Gastrocnemius medialis (tissue), 4 donors: ENCODE measurements around the gene TRIO. TPM values are rescaled to one million over a fixed set of nuclear protein-coding genes. Genes with fewer than 3 reads are reported as not detected.

Experiments used
- ATAC-seq, 2 donors: fragments of 150-250 bp; one replicate each; pipeline ENCODE4 v1.9.1; 2016
- DNase-seq, 2 donors: peaks; one replicate each; pipeline ENCODE4 v3.0.0-alpha.2; 2019
- H3K27ac ChIP-seq, 4 donors: fragments of 200-600 bp; sonication (generic); 1 replicate in 1 of 4; 2 replicates in 3 of 4; pipeline ENCODE4 v1.5.1; 2016 to 2018; ENCODE audit warnings: mild to moderate bottlenecking in 2 of 4, moderate library complexity in 1 of 4
- H3K27me3 ChIP-seq, 3 donors: fragments of 200-600 bp; sonication (generic) in 2 of 3; 1 replicate in 1 of 3; 2 replicates in 2 of 3; pipeline versions ENCODE4 v1.5.1 to v1.6.0; 2016 to 2019; ENCODE audit warnings: mild to moderate bottlenecking in 1 of 3, moderate library complexity in 1 of 3
- H3K36me3 ChIP-seq, 2 donors: fragments of 200-600 bp; sonication (generic) in 1 of 2; one replicate each; pipeline ENCODE4 v1.5.1; 2017 to 2018
- H3K4me1 ChIP-seq, 2 donors: fragments of 200-600 bp; sonication (generic) in 1 of 2; one replicate each; pipeline ENCODE4 v1.5.1; 2016 to 2017; ENCODE audit warnings: mild to moderate bottlenecking in 2 of 2
- H3K4me3 ChIP-seq, 4 donors: fragments of 200-600 bp; sonication (generic) in 3 of 4; 1 replicate in 1 of 4; 2 replicates in 3 of 4; pipeline ENCODE4 v1.5.1; 2016 to 2019; ENCODE audit warnings: mild to moderate bottlenecking in 2 of 4
- H3K9me3 ChIP-seq, 3 donors: fragments of 200-600 bp; sonication (generic) in 2 of 3; 1 replicate in 1 of 3; 2 replicates in 2 of 3; pipeline ENCODE4 v1.5.1; 2016 to 2019
- POLR2A ChIP-seq, 2 donors: fragments of 450-650 bp; IDR thresholded peaks; one replicate each; pipeline ENCODE4 v1.6.1; 2017; ENCODE audit warnings: antibody characterized with exemption in 2 of 2, mild to moderate bottlenecking in 2 of 2, moderate library complexity in 2 of 2
- in situ Hi-C, 4 donors: fragments of 200-750 bp; cut with MboI; loops; one replicate each; pipeline versions ENCODE4 v1.15.0 to v1.8.0; 2017; ENCODE audit warnings: low sequenced_read_pairs in 4 of 4
- intact Hi-C: fragments of 100-400 bp; cut with DNase I; formaldehyde crosslinking; loops from one replicate; pipeline ENCODE4 v1.15.1; 2023; ENCODE audit warnings: low total_unique reads
- total RNA-seq, 4 donors: library from RNA; depleted of rRNA; stranded (reverse); fragments of >200 nt; gene quantifications; one replicate each; pipeline versions ENCODE4 v1.1.0 to v1.2.3, GENCODE V29; 2016
- TF ChIP-seq, protein P1 (sequence below), 5 experiments: fragments of 450-650 bp in 3 of 5; fragments of 200-600 bp in 2 of 5; sonication (generic) in 2 of 5; IDR thresholded peaks in 4 of 5; conservative IDR thresholded peaks in 1 of 5; 1 replicate in 4 of 5; 2 replicates in 1 of 5; pipeline ENCODE4 v1.5.1; 2016 to 2019; ENCODE audit warnings: antibody characterized with exemption in 5 of 5, mild to moderate bottlenecking in 3 of 5, moderate library complexity in 3 of 5

Gene TRIO
- total RNA-seq, 4 donors from 2014 or later, result 31.5 to 57.5 (median 50.4) TPM

DNA sequence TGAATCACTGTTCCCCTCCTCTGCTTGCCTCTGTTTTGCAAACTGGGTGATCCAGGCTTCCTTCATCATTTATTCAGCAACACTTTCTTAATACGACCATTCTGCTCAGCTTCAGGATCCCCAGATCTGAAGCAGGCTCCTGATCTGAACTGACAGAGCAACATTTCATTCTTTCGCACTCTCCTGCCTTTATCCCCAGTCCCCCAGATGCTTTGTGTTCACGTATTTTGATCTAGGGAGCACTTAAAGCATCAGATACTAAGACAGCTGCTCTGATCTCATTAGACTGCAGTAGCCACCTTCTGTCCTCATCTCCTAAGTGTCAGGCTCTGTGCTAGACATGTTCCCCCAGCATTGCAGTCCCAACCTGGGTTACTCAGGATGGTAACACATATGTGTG, 158.0 kb downstream of the TRIO start:
- Histone ChIP-seq H3K9me3 (no peaks in the 10 kb centered on the region), H3K27ac (no peak overlapping the region), H3K36me3 (peaks cover 0 to 24% of the 10 kb centered on the region in 2 donors), H3K4me1 (peaks cover 42 to 46% of the 10 kb centered on the region in 2 donors), H3K4me3 (no peak overlapping the region), H3K27me3 (no peaks in the 10 kb centered on the region)
- DNase-seq (no peak), ATAC-seq (no peak)
- intact Hi-C loops (no loop called here), in situ Hi-C loops (no loop called here)
- no peak for TF ChIP-seq POLR2A (IDR thresholded peaks at IDR 0.05)
- TF ChIP-seq, protein P1, sequence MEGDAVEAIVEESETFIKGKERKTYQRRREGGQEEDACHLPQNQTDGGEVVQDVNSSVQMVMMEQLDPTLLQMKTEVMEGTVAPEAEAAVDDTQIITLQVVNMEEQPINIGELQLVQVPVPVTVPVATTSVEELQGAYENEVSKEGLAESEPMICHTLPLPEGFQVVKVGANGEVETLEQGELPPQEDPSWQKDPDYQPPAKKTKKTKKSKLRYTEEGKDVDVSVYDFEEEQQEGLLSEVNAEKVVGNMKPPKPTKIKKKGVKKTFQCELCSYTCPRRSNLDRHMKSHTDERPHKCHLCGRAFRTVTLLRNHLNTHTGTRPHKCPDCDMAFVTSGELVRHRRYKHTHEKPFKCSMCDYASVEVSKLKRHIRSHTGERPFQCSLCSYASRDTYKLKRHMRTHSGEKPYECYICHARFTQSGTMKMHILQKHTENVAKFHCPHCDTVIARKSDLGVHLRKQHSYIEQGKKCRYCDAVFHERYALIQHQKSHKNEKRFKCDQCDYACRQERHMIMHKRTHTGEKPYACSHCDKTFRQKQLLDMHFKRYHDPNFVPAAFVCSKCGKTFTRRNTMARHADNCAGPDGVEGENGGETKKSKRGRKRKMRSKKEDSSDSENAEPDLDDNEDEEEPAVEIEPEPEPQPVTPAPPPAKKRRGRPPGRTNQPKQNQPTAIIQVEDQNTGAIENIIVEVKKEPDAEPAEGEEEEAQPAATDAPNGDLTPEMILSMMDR (IDR thresholded peaks at IDR 0.05 in 4 of 5, conservative IDR thresholded peaks at IDR 0.05 in 1 of 5), result no peak

GRCh38 chr5:14302330-14302729, 159.2 kb downstream of the TRIO start:
- no peaks in the 10 kb centered on the region for H3K27me3 ChIP-seq
- peak in 1 of 2 donors; percentile 57 for ATAC-seq
- no peak overlapping the region for H3K27ac ChIP-seq
- H3K4me3 ChIP-seq, result no peak overlapping the region
- TF ChIP-seq, protein P1 (IDR thresholded peaks at IDR 0.05 in 4 of 5, conservative IDR thresholded peaks at IDR 0.05 in 1 of 5), result no peak
- no peak for TF ChIP-seq POLR2A (IDR thresholded peaks at IDR 0.05)
- H3K9me3 ChIP-seq, result no peaks in the 10 kb centered on the region
- intact Hi-C loops (no loop called here), in situ Hi-C loops (no loop called here)
- peaks cover 31 to 34% of the 10 kb centered on the region in 2 donors for H3K4me1 ChIP-seq
- no peak for DNase-seq
- peaks cover 0 to 24% of the 10 kb centered on the region in 2 donors for H3K36me3 ChIP-seq

GRCh38 chr5:14305045-14305444, 161.9 kb downstream of the TRIO start:
- H3K36me3 ChIP-seq, result peaks cover 0 to 22% of the 10 kb centered on the region in 2 donors
- TF ChIP-seq POLR2A (IDR thresholded peaks at IDR 0.05), result no peak
- TF ChIP-seq, protein P1 (IDR thresholded peaks at IDR 0.05 in 4 of 5, conservative IDR thresholded peaks at IDR 0.05 in 1 of 5), result no peak
- DNase-seq, result peak in 1 of 2 donors; percentile 57
- H3K9me3 ChIP-seq, result no peaks in the 10 kb centered on the region
- intact Hi-C loops (no loop called here), in situ Hi-C loops (no loop called here)
- peaks cover 11 to 15% of the 10 kb centered on the region in 2 donors for H3K4me1 ChIP-seq
- ATAC-seq, result peak; percentile 45 to 81
- no peak overlapping the region for H3K4me3 ChIP-seq
- no peak overlapping the region for H3K27ac ChIP-seq
- H3K27me3 ChIP-seq, result no peaks in the 10 kb centered on the region

- peaks cover 11 to 15% of the 10 kb centered on the region in 2 donors for H3K4me1 ChIP-seq
- DNase-seq (no peak), ATAC-seq (no peak)
- H3K36me3 ChIP-seq, result peaks cover 0 to 24% of the 10 kb centered on the region in 2 donors
- H3K27ac ChIP-seq, result no peak overlapping the region
- H3K9me3 ChIP-seq, result no peaks in the 10 kb centered on the region
- no peaks in the 10 kb centered on the region for H3K27me3 ChIP-seq
- TF ChIP-seq, protein P1 (IDR thresholded peaks at IDR 0.05 in 4 of 5, conservative IDR thresholded peaks at IDR 0.05 in 1 of 5), result no peak
- no peak for TF ChIP-seq POLR2A (IDR thresholded peaks at IDR 0.05)
- no peak overlapping the region for H3K4me3 ChIP-seq
- intact Hi-C loops (no loop called here), in situ Hi-C loops (no loop called here)
Observed at GRCh38 chr5:14306329-14306815, 163.2 kb downstream of the TRIO start.
